MCF 10A (cell line): ENCODE measurements around the gene CCL18. TPM values are rescaled to one million over a fixed set of nuclear protein-coding genes. Genes with fewer than 3 reads are reported as not detected.
"Not testable (repeated sequence)": the region's sequence is repeated elsewhere in the genome, so short reads cannot be mapped to it uniquely, and the experiment has no call there.

Experiments
- BruUV-seq: library from RNA; stranded (reverse); fragments of 400-500 nt; replicated peaks from 2 replicates; lab custom pipeline; 2021; lab: Mats Ljungman, UMichigan
- CTCF ChIA-PET: fragments of 300-600 bp; sonication (Branson Sonifier 250); formaldehyde crosslinking; extraction: SDS; loops from one replicate; lab custom pipeline; 2021; ENCODE audit warnings: antibody characterized with exemption, inconsistent platforms; lab: Yijun Ruan, JAX
- POLR2A ChIA-PET: fragments of 300-600, 350-650 bp; sonication (Branson Sonifier 250); formaldehyde crosslinking; extraction: SDS; loops from one replicate; lab custom pipeline; 2020; ENCODE audit warnings: antibody characterized with exemption, inconsistent platforms; lab: Yijun Ruan, JAX
- DNase-seq: peaks from one replicate; pipeline ENCODE4 v3.0.0-alpha.2; 2018; ENCODE audit not compliant: unreplicated experiment
- H3K27ac Mint-ChIP-seq: one replicate; pipeline ENCODE4 v1.8.0; 2022; ENCODE audit warnings: mild to moderate bottlenecking, low read depth, mixed read lengths; ENCODE audit not compliant: unreplicated experiment
- H3K27me3 Mint-ChIP-seq: one replicate; pipeline ENCODE4 v1.8.0; 2022; ENCODE audit warnings: mixed read lengths; ENCODE audit not compliant: insufficient read depth, unreplicated experiment
- H3K36me3 Mint-ChIP-seq: one replicate; pipeline ENCODE4 v1.8.0; 2022; ENCODE audit warnings: mild to moderate bottlenecking, moderate library complexity, mixed read lengths; ENCODE audit not compliant: insufficient read depth, unreplicated experiment
- H3K4me1 Mint-ChIP-seq: one replicate; pipeline ENCODE4 v1.8.0; 2022; ENCODE audit warnings: mixed read lengths; ENCODE audit not compliant: insufficient read depth, unreplicated experiment
- H3K4me3 Mint-ChIP-seq: one replicate; pipeline ENCODE4 v1.8.0; 2022; ENCODE audit warnings: mild to moderate bottlenecking, moderate library complexity, mixed read lengths; ENCODE audit not compliant: unreplicated experiment
- H3K9me3 Mint-ChIP-seq: one replicate; pipeline ENCODE4 v1.8.0; 2022; ENCODE audit warnings: mixed read lengths; ENCODE audit not compliant: unreplicated experiment
- CTCF ChIP-seq: fragments of 200-600 bp; IDR thresholded peaks from one replicate; pipeline ENCODE4 v1.8.0; 2022; ENCODE audit warnings: antibody characterized with exemption, mild to moderate bottlenecking; ENCODE audit not compliant: unreplicated experiment
- intact Hi-C: fragments of 100-400 bp; cut with micrococcal nuclease; formaldehyde crosslinking; loops from 2 replicates; pipeline ENCODE4 v1.14.1; 2022
- total RNA-seq: library from RNA; stranded (reverse); gene quantifications from 2 replicates; pipeline ENCODE4 v1.2.3, GENCODE V29; 2022

CCL18 gene
- total RNA-seq, 1 experiment from 2014 or later: not detected

GRCh38 chr17:36117505-36118382, 53.7 kb downstream of the CCL18 start:
- Mint-ChIP-seq H3K36me3 (no peaks in the 10 kb centered on the region), H3K27ac (no peak overlapping the region), H3K4me3 (no peak overlapping the region), H3K27me3 (peaks cover 44% of the 10 kb centered on the region), H3K9me3 (peaks cover 3% of the 10 kb centered on the region), H3K4me1 (peaks cover 6% of the 10 kb centered on the region)
- no peak for DNase-seq
- ChIA-PET CTCF (interaction anchor here (0.5 to 4.7 kb wide), 10 partner anchors 8 to 956 kb away, joined by 3 to 29 read pairs (median 4); no protein-coding TSS in a partner anchor), POLR2A (no interaction called here)
- TF ChIP-seq CTCF: no peak
- BruUV-seq: no TSS peak
- intact Hi-C loops: loop anchor here (10.0 kb wide), 1 partner anchor 67 kb away; no protein-coding TSS in a partner anchor

- H3K9me3 Mint-ChIP-seq: no peaks in the 10 kb centered on the region
- POLR2A ChIA-PET: interaction anchor here (0.7 kb wide), 1 partner anchor 253 kb away, joined by 3 read pairs; no protein-coding TSS in a partner anchor
- no TSS peak for BruUV-seq
Observed at GRCh38 chr17:36118477-36119353, 54.6 kb downstream of the CCL18 start.

GRCh38 chr17:36120221-36120620, 56.1 kb downstream of the CCL18 start:
- H3K27ac Mint-ChIP-seq: no peak overlapping the region
- DNase-seq: no peak
- BruUV-seq: no TSS peak
- intact Hi-C loops: no loop called here
- H3K36me3 Mint-ChIP-seq: no peaks in the 10 kb centered on the region
- H3K9me3 Mint-ChIP-seq: no peaks in the 10 kb centered on the region
- ChIA-PET CTCF (interaction anchor here (2.6 to 4.7 kb wide), 2 partner anchors 27 to 29 kb away, joined by 10 to 29 read pairs; no protein-coding TSS in a partner anchor), POLR2A (no interaction called here)
- peaks cover 44% of the 10 kb centered on the region for H3K27me3 Mint-ChIP-seq
- H3K4me3 Mint-ChIP-seq: no peak overlapping the region
- H3K4me1 Mint-ChIP-seq: peaks cover 4% of the 10 kb centered on the region
- TF ChIP-seq CTCF: no peak

More at GRCh38 chr17:36118477-36119353, 54.6 kb downstream of the CCL18 start:
- Mint-ChIP-seq H3K4me1 (peaks cover 6% of the 10 kb centered on the region), H3K4me3 (no peak overlapping the region), H3K27me3 (peaks cover 44% of the 10 kb centered on the region), H3K27ac (no peak overlapping the region), H3K36me3 (no peaks in the 10 kb centered on the region)
- intact Hi-C loops: loop anchor here (10.0 kb wide), 1 partner anchor 66 kb away; no protein-coding TSS in a partner anchor
- CTCF ChIA-PET: interaction anchor here (0.6 to 4.7 kb wide), 14 partner anchors 9 to 1058 kb away, joined by 3 to 29 read pairs (median 3); no protein-coding TSS in a partner anchor
- DNase-seq: no peak
- no peak for TF ChIP-seq CTCF

- DNase-seq, H3K36me3 Mint-ChIP-seq, H3K4me1 Mint-ChIP-seq, H3K27ac Mint-ChIP-seq, intact Hi-C loops, POLR2A ChIA-PET, H3K9me3 Mint-ChIP-seq, BruUV-seq, H3K4me3 Mint-ChIP-seq: not testable (repeated sequence)
- CTCF ChIA-PET: interaction anchor here (4.7 kb wide), 1 partner anchor 28 kb away, joined by 29 read pairs; no protein-coding TSS in a partner anchor
- H3K27me3 Mint-ChIP-seq: peaks cover 44% of the 10 kb centered on the region
Observed at GRCh38 chr17:36121099-36121498, 57.0 kb downstream of the CCL18 start.

Other genes with a start within 250 kb of the CCL18 start
- not detected in 2 replicates for gene HEATR9, start 195.4 kb upstream of the CCL18 start, total RNA-seq
- gene CCL5, start 183.9 kb upstream of the CCL18 start, total RNA-seq: not detected in 2 replicates
- 0.44 and 2.6 TPM in 2 replicates for gene RDM1, start 133.5 kb upstream of the CCL18 start, total RNA-seq
- not detected in 2 replicates for gene LYZL6, start 120.6 kb upstream of the CCL18 start, total RNA-seq
- not detected in 2 replicates for gene CCL16, start 82.8 kb upstream of the CCL18 start, total RNA-seq
- gene CCL14, start 77.5 kb upstream of the CCL18 start, total RNA-seq: not detected in 2 replicates
- not detected in 2 replicates for gene CCL15, start 62.7 kb upstream of the CCL18 start, total RNA-seq
- not detected in 2 replicates for gene CCL23, start 46.3 kb upstream of the CCL18 start, total RNA-seq
- gene CCL3, start 25.9 kb downstream of the CCL18 start, total RNA-seq: not detected in 2 replicates
- not detected in 2 replicates for gene CCL4, start 39.6 kb downstream of the CCL18 start, total RNA-seq
- 12.5 and 14.9 TPM in 2 replicates for gene TBC1D3B, start 112.4 kb downstream of the CCL18 start, total RNA-seq
- not detected in 2 replicates for gene CCL3L1, start 132.5 kb downstream of the CCL18 start, total RNA-seq
- gene CCL4L2, start 146.8 kb downstream of the CCL18 start, total RNA-seq: not detected in 2 replicates
- 0.96 and 1.1 TPM in 2 replicates for gene TBC1D3I, start 200.3 kb downstream of the CCL18 start, total RNA-seq